CD4-positive, alpha-beta T cell treated with Interleukin-15 for 1 hour (primary cell): ENCODE results near the gene PCDHA1.

Experiments used
- DNase-seq: peaks from one replicate; pipeline ENCODE4 v3.0.0-alpha.2; 2020

Gene PCDHA1

GRCh38 chr5:140926443-140927227, 140.7 kb downstream of the PCDHA1 start:
- no peak for DNase-seq

- DNase-seq = no peak
Measured at GRCh38 chr5:140927228-140927573, 141.3 kb downstream of the PCDHA1 start.

- no peak for DNase-seq
Measured at GRCh38 chr5:140934964-140935606, 149.1 kb downstream of the PCDHA1 start.

- DNase-seq = no peak
Measured at GRCh38 chr5:140946578-140946977, 160.6 kb downstream of the PCDHA1 start.

GRCh38 chr5:140951636-140952035, 165.7 kb downstream of the PCDHA1 start:
- no peak for DNase-seq

GRCh38 chr5:140953234-140953633, 167.3 kb downstream of the PCDHA1 start:
- DNase-seq = no peak

- no peak for DNase-seq
Measured at GRCh38 chr5:140962190-140962589, 176.2 kb downstream of the PCDHA1 start.

GRCh38 chr5:140964356-140964755, 178.4 kb downstream of the PCDHA1 start:
- no peak for DNase-seq

- DNase-seq = no peak
Measured at GRCh38 chr5:140965905-140966292, 180.0 kb downstream of the PCDHA1 start.

- DNase-seq = no peak
Measured at GRCh38 chr5:140966293-140967225, 180.6 kb downstream of the PCDHA1 start, which contains the start of gene PCDHAC2. Gene PCDHAC2 (plus strand): TSS chr5:140966476. CDS start chr5:140966767, 291 bp downstream.

GRCh38 chr5:140967226-140967893, 181.4 kb downstream of the PCDHA1 start:
- no peak for DNase-seq

GRCh38 chr5:140969880-140970279, 183.9 kb downstream of the PCDHA1 start:
- DNase-seq = no peak

GRCh38 chr5:140973550-140973949, 187.6 kb downstream of the PCDHA1 start:
- DNase-seq = no peak

GRCh38 chr5:140977003-140977402, 191.1 kb downstream of the PCDHA1 start:
- no peak for DNase-seq

- DNase-seq = no peak
Measured at GRCh38 chr5:140978260-140978659, 192.3 kb downstream of the PCDHA1 start.

- no peak for DNase-seq
Measured at GRCh38 chr5:140978983-140979382, 193.0 kb downstream of the PCDHA1 start.

- DNase-seq = no peak
Measured at GRCh38 chr5:140982083-140982716, 196.3 kb downstream of the PCDHA1 start.

- no peak for DNase-seq
Measured at GRCh38 chr5:140986117-140986521, 200.2 kb downstream of the PCDHA1 start.

- no peak for DNase-seq
Measured at GRCh38 chr5:140988100-140988499, 202.2 kb downstream of the PCDHA1 start.

GRCh38 chr5:140988608-140989007, 202.7 kb downstream of the PCDHA1 start:
- DNase-seq = no peak

GRCh38 chr5:140989254-140990020, 203.5 kb downstream of the PCDHA1 start:
- no peak for DNase-seq
